Measurements from ENCODE around the gene TMC3. TPM values are rescaled to one million over a fixed set of nuclear protein-coding genes. Genes with fewer than 3 reads are reported as not detected.

TMC3 gene
- total RNA-seq, 1 donor from 2014 or later = 0.13 TPM

GRCh38 chr15:81335631-81336030 lies 38.4 kb downstream of the TMC3 start:
- no peaks in the 10 kb centered on the region for H3K9me3 ChIP-seq (ENCODE audit: low read depth)
- Mint-ChIP-seq H3K36me3 (no peaks in the 10 kb centered on the region), H3K27me3 (ENCODE audit: insufficient read depth, low read depth) (peaks cover 2% of the 10 kb centered on the region), H3K4me3 (no peak overlapping the region), H3K27ac (no peak overlapping the region), H3K9me3 (no peaks in the 10 kb centered on the region), H3K4me1 (no peaks in the 10 kb centered on the region)
- no peaks in the 10 kb centered on the region for H3K27me3 ChIP-seq
- no peaks in the 10 kb centered on the region for H3F3A ChIP-seq (ENCODE audit: low read depth)
- DNase-seq (ENCODE audit: low spot score) = no peak
- H2AFZ ChIP-seq (replicated peaks) = no peak overlapping the region
- H3K79me2 ChIP-seq (ENCODE audit: low read depth) = no peaks in the 10 kb centered on the region
- TF ChIP-seq EZH2 (IDR thresholded peaks at IDR 0.05) (no peak), EZH2phosphoT487 (IDR thresholded peaks at IDR 0.05) (no peak), CTCF (IDR thresholded peaks at IDR 0.05) (no peak)
- no peak overlapping the region for H3K27ac ChIP-seq
- no peak overlapping the region for H3K9ac ChIP-seq
- H3K4me1 ChIP-seq = no peaks in the 10 kb centered on the region
- no peak overlapping the region for H3K4me2 ChIP-seq
- no peaks in the 10 kb centered on the region for H3K36me3 ChIP-seq
- H4K20me1 ChIP-seq (ENCODE audit: low read depth) = no peaks in the 10 kb centered on the region
- no peak overlapping the region for H3K4me3 ChIP-seq

DNA sequence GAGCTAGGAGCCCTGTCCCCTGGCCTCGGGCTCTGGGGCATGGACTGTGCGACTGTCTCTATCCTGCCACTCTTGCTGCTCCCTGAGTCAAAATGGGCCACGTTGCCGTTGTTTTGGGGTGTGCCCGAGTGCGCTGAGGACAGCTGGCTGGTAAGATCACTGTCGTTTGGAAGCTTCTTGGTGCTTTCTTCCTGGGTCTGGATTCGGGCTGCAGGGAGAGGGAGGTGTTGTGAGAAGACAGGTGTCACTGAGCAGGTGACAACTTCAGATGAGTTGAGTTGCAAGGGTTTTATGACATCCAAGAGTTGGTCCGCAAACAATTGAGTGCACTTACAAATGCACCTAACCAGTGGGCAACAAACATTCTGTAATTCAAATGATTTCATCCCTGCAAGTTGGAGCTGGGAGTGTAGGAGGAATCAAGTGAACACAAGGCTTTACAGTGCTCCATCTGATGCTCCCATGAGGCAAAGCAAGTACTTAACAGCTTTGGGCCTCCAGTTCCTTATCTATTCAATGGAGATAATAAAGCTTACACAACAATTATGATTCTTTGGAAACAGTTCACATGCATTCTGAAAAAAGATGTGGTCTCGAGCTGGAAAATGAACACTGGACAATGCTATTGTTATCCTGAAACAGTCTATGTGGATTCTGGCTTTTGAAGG lies 39.1 kb downstream of the TMC3 start:
- H3K4me3 Mint-ChIP-seq = no peak overlapping the region
- Histone ChIP-seq H4K20me1 (ENCODE audit: low read depth) (no peaks in the 10 kb centered on the region), H3K27ac (no peak overlapping the region), H3K79me2 (ENCODE audit: low read depth) (no peaks in the 10 kb centered on the region), H3K9ac (no peak overlapping the region), H3K4me3 (no peak overlapping the region), H3K27me3 (no peaks in the 10 kb centered on the region), H3K9me3 (ENCODE audit: low read depth) (no peaks in the 10 kb centered on the region), H3K4me1 (no peaks in the 10 kb centered on the region), H2AFZ (replicated peaks) (no peak overlapping the region), H3K4me2 (no peak overlapping the region), H3K36me3 (no peaks in the 10 kb centered on the region), H3F3A (ENCODE audit: low read depth) (no peaks in the 10 kb centered on the region)
- TF ChIP-seq EZH2phosphoT487 (IDR thresholded peaks at IDR 0.05) (no peak), EZH2 (IDR thresholded peaks at IDR 0.05) (no peak), CTCF (IDR thresholded peaks at IDR 0.05) (no peak)
- no peaks in the 10 kb centered on the region for H3K36me3 Mint-ChIP-seq
- H3K9me3 Mint-ChIP-seq = no peaks in the 10 kb centered on the region
- peaks cover 4% of the 10 kb centered on the region for H3K27me3 Mint-ChIP-seq (ENCODE audit: insufficient read depth, low read depth)
- DNase-seq (ENCODE audit: low spot score) = no peak
- H3K4me1 Mint-ChIP-seq = no peaks in the 10 kb centered on the region
- no peak overlapping the region for H3K27ac Mint-ChIP-seq

GRCh38 chr15:81333363-81333762 lies 40.6 kb downstream of the TMC3 start:
- Mint-ChIP-seq H3K36me3 (no peaks in the 10 kb centered on the region), H3K4me3 (no peak overlapping the region), H3K27me3 (ENCODE audit: insufficient read depth, low read depth) (peaks cover 4% of the 10 kb centered on the region), H3K27ac (peak overlapping the region; percentile 57), H3K9me3 (no peaks in the 10 kb centered on the region), H3K4me1 (no peaks in the 10 kb centered on the region)
- Histone ChIP-seq H3K27ac (no peak overlapping the region), H3K4me3 (no peak overlapping the region), H3K9me3 (ENCODE audit: low read depth) (no peaks in the 10 kb centered on the region), H2AFZ (replicated peaks) (no peak overlapping the region), H3K4me1 (no peaks in the 10 kb centered on the region), H4K20me1 (ENCODE audit: low read depth) (no peaks in the 10 kb centered on the region), H3K9ac (no peak overlapping the region), H3K27me3 (no peaks in the 10 kb centered on the region), H3K79me2 (ENCODE audit: low read depth) (no peaks in the 10 kb centered on the region), H3K36me3 (no peaks in the 10 kb centered on the region), H3F3A (ENCODE audit: low read depth) (no peaks in the 10 kb centered on the region), H3K4me2 (no peak overlapping the region)
- no peak for DNase-seq (ENCODE audit: low spot score)
- TF ChIP-seq EZH2phosphoT487 (IDR thresholded peaks at IDR 0.05) (no peak), CTCF (IDR thresholded peaks at IDR 0.05) (no peak), EZH2 (IDR thresholded peaks at IDR 0.05) (no peak)

All from neural progenitor cell (in vitro differentiated cells).